Subcutaneous adipose tissue (tissue), 4 donors: ENCODE data around the gene TMEM150B. TPM values are rescaled to one million over a fixed set of nuclear protein-coding genes. Genes with fewer than 3 reads are reported as not detected.

Source experiments
- CTCF ChIP-seq: fragments of 450-650 bp; IDR thresholded peaks from one replicate; pipeline ENCODE4 v1.5.1; 2016; ENCODE audit warnings: low read depth, mild to moderate bottlenecking, control low read depth, antibody characterized with exemption, moderate library complexity
- total RNA-seq, 4 donors: library from RNA; depleted of rRNA; stranded (reverse); fragments of >200 nt; gene quantifications; one replicate each; pipeline ENCODE4 v1.1.0, GENCODE V29; 2016

The TMEM150B gene
- total RNA-seq, 4 donors from 2014 or later, result 10.0 to 17.8 (median 14.4) TPM

- no peak for TF ChIP-seq CTCF
These were observed 37.2 kb upstream of the TMEM150B start for GRCh38 chr19:55362174-55362989.

- TF ChIP-seq CTCF, result no peak
These were observed 35.8 kb upstream of the TMEM150B start for GRCh38 chr19:55360902-55361301.

GRCh38 chr19:55358943-55359908 is 34.1 kb upstream of the TMEM150B start:
- TF ChIP-seq CTCF, result no peak

- no peak for TF ChIP-seq CTCF
These were observed 33.4 kb upstream of the TMEM150B start for GRCh38 chr19:55358493-55358892.

- no peak for TF ChIP-seq CTCF
These were observed 30.2 kb upstream of the TMEM150B start for GRCh38 chr19:55355213-55355821.

- TF ChIP-seq CTCF, result no peak
These were observed 29.6 kb upstream of the TMEM150B start, which contains the start of gene COX6B2 for GRCh38 chr19:55354698-55355212. COX6B2 (minus strand) TSS chr19:55354719; CDS start chr19:55354521, 198 bp downstream.
